CMK (cell line): Measurements from ENCODE around the gene PPHLN1.
"Not testable (repeated sequence)": the region's sequence is repeated elsewhere in the genome, so short reads cannot be mapped to it uniquely, and the experiment has no call there.

ENCODE experiments used
- DNase-seq: peaks from one replicate; pipeline ENCODE4 v3.0.0-alpha.2; 2010; ENCODE audit warnings: low read depth

The PPHLN1 gene

GRCh38 chr12:42323856-42324255 lies 2.1 kb upstream of the PPHLN1 start:
- DNase-seq = no peak

DNA sequence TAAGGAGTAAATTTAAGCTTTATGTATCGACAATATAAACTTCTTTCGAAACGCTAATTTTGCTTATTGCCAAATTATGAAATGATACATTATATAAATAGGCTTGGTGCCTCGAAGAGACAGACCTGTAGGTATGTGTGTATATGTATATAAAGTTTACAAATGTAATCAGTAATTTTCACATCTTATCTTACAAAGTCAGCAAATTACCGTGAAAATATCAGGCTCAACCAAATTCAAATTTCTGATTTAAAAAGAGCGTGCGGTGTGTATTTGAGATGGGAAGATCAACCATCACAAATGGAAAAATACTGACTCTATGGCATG lies 678 bp upstream of the PPHLN1 start:
- no peak for DNase-seq

GRCh38 chr12:42326541-42327226 lies 717 bp downstream of the PPHLN1 start:
- no peak for DNase-seq

GRCh38 chr12:42327227-42327590 lies 1.2 kb downstream of the PPHLN1 start:
- no peak for DNase-seq

- DNase-seq = not testable (repeated sequence)
These were observed 4.1 kb downstream of the PPHLN1 start for GRCh38 chr12:42330097-42330496.

DNA sequence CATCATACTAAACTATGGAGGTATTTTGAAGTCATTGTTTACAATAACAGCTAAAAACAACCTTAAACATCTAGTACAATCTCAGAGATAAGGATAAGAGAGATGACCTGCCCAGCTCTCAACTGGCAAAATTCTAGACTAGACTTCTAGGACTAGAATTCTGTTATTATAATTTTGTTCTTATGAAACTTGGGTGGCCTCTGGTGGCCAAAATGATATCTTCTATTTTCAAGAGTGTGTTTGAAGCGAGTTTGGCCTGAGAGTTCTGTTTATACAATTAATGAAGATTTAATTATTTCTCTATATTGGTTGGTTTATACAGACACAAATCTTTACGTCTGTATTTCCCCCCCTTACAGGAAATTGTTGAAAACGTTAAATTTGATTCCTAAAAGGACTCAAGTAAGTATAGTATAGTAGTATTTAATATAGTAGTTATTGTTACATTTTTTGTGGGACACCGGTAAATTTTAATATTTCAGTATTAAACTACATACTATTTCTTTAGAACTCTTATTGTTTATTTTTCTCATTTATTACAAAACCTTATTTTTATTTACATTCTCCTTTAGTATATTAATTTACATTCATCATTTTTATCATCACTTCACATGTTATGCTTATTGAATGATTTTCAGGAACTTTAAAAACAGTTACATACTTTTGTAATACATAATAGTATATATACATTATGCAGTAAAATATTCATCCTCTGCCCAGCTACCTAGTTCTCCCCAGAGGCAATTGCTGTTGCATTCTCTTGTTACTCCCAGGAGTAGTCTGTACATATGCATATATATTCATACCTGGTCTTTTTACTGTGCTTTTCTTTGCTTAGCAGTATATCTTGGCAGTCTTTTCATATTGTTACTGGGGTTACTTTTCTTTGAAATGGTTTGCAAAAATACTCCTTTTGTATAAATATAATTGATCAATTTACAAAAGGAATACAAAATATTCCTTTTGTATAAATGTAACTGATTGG lies 6.6 kb downstream of the PPHLN1 start:
- no peak for DNase-seq

GRCh38 chr12:42336286-42336685 lies 10.3 kb downstream of the PPHLN1 start:
- no peak for DNase-seq

DNA sequence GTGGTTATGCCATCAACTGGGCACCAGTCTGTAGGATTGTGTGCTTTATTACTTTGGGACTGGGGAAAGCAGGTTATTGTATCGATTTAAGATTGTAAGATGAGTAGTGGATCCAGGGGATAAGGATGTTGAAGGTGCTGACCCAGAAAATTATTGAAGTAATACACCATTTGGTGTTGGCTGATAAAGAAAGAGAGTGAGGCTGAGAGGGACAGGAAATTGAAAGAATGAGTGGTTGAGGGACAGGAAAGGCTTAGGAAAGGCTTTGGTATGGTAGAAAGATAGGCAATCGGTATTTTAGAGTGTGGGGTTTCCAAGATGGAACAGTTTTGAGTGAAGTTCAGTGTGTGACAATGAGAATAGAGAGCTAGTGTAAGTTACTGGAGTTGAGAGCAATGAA lies 12.3 kb downstream of the PPHLN1 start:
- no peak for DNase-seq

DNA sequence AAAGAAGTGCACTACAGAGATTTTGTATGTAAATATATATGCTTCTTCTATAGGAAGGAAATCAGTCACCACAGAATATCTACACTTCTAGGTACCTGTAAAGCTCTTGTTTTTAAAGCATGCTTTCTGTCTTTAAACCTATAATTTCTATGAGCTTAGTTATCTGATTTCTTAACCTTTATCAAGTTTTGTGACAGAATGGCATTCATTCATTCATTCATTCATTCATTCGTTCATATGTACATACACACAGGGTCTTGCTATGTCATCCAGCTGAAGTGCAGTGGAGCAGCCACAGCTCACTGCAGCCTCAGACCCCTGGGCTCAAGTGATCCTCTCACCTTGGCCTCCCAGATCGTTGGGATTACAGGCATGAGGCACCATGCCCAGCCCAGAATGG lies 16.1 kb downstream of the PPHLN1 start:
- no peak for DNase-seq

- no peak for DNase-seq
These were observed 17.8 kb downstream of the PPHLN1 start for GRCh38 chr12:42343721-42344120.

- no peak for DNase-seq
These were observed 20.5 kb downstream of the PPHLN1 start for GRCh38 chr12:42346403-42347002.

DNA sequence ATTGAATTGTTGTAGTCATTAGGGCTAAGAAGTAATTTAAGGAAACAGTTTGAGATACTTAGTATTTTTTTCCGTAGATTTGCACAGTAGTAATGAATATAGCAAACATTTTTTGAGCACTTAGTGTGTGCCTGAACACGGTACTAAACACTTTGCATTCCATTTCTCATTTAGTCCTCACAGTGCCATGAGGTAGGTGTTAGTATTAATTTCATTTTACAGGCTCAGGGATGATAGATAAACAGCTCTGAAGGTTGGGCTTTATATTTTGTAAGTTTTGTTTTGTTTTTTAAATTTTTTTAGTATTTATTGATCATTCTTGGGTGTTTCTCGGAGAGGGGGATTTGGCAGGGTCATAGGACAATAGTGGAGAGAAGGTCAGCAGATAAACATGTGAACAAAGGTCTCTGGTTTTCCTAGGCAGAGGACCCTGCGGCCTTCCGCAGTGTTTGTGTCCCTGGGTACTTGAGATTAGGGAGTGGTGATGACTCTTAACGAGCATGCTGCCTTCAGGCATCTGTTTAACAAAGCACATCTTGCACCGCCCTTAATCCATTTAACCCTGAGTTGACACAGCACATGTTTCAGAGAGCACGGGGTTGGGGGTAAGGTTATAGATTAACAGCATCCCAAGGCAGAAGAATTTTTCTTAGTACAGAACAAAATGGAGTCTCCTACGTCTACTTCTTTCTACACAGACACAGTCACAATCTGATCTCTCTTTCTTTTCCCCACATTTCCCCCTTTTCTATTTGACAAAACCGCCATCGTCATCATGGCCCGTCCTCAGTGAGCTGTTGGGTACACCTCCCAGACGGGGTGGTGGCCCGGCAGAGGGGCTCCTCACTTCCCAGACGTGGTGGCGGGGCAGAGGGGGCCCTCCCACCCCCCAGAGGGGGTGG lies 23.4 kb downstream of the PPHLN1 start:
- not testable (repeated sequence) for DNase-seq

GRCh38 chr12:42350021-42350407 lies 24.0 kb downstream of the PPHLN1 start:
- DNase-seq = not testable (repeated sequence)

GRCh38 chr12:42356344-42356743 lies 30.4 kb downstream of the PPHLN1 start:
- DNase-seq = no peak

DNA sequence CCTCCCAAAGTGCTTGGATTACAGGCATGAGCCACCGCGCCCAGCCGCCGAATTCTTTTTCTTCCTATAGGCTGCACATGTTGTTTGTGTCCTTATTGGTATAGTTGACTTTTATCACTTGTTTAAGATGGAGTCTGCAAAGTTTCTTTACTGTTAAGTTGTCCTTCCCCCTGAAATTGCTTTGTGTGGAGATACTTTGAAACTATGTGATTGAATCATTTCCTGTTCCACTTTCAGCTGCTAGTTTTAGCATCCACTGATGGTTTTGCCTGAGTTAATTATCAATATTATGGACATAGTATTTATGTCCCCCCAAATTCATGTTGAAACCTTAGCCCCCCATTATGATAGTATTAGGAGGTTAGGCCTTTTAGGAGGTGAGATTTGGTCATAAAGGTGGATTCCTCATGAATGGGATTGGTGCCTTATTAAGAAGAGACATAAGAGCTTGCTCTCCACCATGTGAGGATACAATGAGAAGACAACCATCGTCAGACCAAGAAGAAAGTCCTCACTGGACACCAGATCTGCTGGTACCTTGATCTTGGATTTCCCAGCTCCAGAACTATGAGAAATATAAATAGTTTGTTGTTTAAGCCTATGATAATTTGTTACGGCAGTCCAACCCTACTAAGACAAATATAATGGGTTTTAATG lies 34.9 kb downstream of the PPHLN1 start:
- DNase-seq = no peak

DNA sequence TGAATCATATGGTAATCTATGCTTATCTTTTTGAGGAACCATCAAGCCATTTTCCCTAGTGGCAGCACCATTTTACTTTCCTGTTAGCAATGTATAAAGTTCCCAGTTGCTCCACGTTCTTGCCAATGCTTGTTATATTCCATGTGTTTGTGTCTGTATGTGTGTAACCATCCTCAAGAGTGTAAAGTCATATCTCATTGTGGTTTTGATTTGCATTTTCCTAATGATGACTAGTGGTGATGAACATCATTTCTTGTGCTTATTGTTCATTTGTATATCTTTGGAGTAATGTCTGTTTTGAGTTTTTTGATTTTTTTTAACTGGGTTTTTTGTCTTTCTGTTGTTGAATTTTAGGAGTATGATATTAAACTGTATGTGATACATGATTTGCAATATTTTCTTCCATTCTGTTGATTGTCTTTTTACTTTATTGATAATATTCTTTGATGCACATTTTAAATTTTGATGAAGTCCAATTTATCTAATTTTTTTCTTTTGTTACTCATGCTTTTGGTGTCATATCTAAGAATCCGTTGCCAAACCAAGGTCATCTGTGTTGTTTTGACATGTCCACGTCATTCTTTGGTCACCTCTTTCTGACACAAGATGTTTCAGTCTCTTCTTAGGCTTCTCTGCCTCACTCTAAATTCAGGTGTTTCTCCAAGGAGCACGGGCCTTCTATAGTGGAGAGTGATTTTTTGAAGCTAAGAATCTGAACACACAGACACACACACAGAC lies 36.1 kb downstream of the PPHLN1 start:
- no peak for DNase-seq

DNA sequence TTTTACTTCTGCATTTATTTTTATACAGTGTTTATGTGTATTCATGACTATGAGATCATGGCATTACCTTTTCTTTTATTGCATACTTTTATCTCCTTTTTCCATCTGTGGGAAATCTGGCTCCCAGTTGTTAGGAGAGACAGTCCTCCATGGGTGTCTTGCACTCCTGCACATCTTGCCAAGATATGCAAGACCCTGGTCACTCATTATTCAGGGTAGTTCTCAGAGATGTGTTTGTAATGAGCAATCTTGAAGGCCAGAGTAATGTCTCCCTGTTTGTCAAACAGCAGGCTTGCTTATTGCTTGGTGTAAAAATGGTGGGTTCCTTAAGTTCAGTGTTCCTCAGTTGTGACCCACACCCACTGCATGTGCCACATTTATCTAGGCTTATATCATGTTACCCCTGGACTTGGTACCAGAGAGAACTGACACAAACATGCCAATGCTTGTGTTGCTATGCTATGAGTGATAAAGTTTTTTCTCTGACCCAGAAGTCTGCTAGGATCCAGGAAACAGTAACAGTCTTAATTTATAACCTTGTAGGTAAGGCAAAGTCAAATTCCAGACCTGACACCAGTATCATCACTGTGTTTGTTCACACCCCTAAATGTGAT lies 36.8 kb downstream of the PPHLN1 start:
- no peak for DNase-seq

DNA sequence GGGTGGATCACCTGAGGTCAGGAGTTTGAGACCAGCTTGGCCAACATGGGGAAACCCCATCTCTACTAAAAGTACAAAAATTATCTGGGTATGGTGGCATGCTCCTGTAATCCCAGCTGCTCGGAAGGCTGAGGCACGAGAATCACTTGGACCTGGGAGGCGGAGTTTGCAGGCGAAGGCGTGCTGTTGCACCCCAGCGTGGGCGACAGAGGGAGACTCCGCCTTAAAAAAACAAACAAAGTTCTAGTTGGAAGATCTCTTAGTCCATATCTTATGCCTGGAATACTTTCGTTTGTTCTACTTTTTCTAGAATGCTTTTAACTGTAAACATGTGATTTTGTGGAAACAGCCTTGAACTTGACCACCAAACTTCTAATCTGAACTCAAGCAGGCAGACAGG lies 38.7 kb downstream of the PPHLN1 start:
- no peak for DNase-seq

DNA sequence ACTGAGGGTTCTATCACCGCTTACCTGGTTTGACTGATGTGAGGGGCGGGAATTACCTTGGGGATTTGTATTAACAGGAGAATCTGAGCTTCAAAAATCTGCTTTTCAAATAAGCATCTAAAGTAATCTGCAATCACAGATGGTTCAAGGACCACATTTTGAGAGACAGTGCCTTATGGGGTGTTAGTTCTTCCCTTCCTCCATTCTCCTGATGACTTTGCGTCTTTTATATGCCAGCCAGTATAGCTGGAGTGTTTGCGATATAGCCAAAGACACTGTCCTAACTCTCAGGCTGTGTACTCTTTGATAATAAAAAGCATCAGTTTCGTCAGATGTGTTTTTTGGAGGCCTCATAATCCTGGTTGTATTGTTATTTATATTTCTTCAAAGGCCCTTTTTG lies 39.5 kb downstream of the PPHLN1 start:
- DNase-seq = no peak

GRCh38 chr12:42370013-42370412 lies 44.0 kb downstream of the PPHLN1 start:
- DNase-seq = no peak
